Fibroblast of lung (primary cell): Measurements from ENCODE around the gene FHAD1.

Experiments
- CTCF ChIP-seq, 2 donors: IDR thresholded peaks in 1 of 2; conservative IDR thresholded peaks in 1 of 2; 1 replicate in 1 of 2; 2 replicates in 1 of 2; pipeline ENCODE4 v1.5.1; 2011 to 2012; ENCODE audit warnings: low read length in 2 of 2, control low read depth in 1 of 2, inconsistent platforms in 1 of 2, low read depth in 1 of 2, mild to moderate bottlenecking in 1 of 2
- EZH2 ChIP-seq: IDR thresholded peaks from 2 replicates; pipeline ENCODE4 v1.5.1; 2012; ENCODE audit warnings: low read length, control low read depth, mild to moderate bottlenecking; ENCODE audit errors: missing control alignments

- no peak for TF ChIP-seq CTCF (conservative IDR thresholded peaks at IDR 0.05 in 1 of 2, IDR thresholded peaks at IDR 0.05 in 1 of 2; ENCODE audit: low read depth in 1 of 2, low read length in 2 of 2)
- TF ChIP-seq EZH2: no peak
Measured at GRCh38 chr1:15393475-15394257, 146.6 kb downstream of the FHAD1 start.
